C4-2B (cell line): Measurements from ENCODE around the gene PFN3.

Experiments used
- CTCF ChIP-seq: fragments of 450-650 bp; conservative IDR thresholded peaks from 2 replicates; pipeline ENCODE4 v1.5.1; 2017; ENCODE audit warnings: mild to moderate bottlenecking
- ZFX ChIP-seq: fragments of 450-650 bp; IDR thresholded peaks from 2 replicates; pipeline ENCODE4 v1.6.1; 2017

- TF ChIP-seq CTCF (no peak), ZFX (no peak)
Observed at GRCh38 chr5:177431317-177432142, 31.1 kb upstream of the PFN3 start.
